SK-N-SH treated with all-trans-retinoic acid at 6 μM for 48 hours (cell line): Measurements from ENCODE around the gene HOPX.

Experiments used
- CREB5 ChIP-seq: fragments of 250-450 bp; sonication (Bioruptor Pico); IDR thresholded peaks from 2 replicates; pipeline ENCODE4 v1.5.1; 2020; ENCODE audit warnings: low read depth, mild to moderate bottlenecking, moderate library complexity
- CSRNP3 ChIP-seq: fragments of 250-450 bp; sonication (Bioruptor Pico); IDR thresholded peaks from 2 replicates; pipeline ENCODE4 v1.5.1; 2021; ENCODE audit warnings: mild to moderate bottlenecking, moderate library complexity
- POU6F1 ChIP-seq: fragments of 250-450 bp; sonication (Bioruptor Pico); IDR thresholded peaks from 2 replicates; pipeline ENCODE4 v1.8.0; 2021; ENCODE audit warnings: low read depth, mild to moderate bottlenecking, moderate library complexity, borderline replicate concordance
- SNAI2 ChIP-seq: fragments of 250-450 bp; sonication (Bioruptor Pico); IDR thresholded peaks from 2 replicates; pipeline ENCODE4 v1.5.0; 2020; ENCODE audit warnings: mild to moderate bottlenecking, moderate library complexity
- TCF4 ChIP-seq: fragments of 250-450 bp; sonication (Bioruptor Pico); IDR thresholded peaks from 2 replicates; pipeline ENCODE4 v1.8.0; 2021; ENCODE audit warnings: mild to moderate bottlenecking, moderate library complexity, borderline replicate concordance
- TOX ChIP-seq: fragments of 250-450 bp; sonication (Bioruptor Pico); IDR thresholded peaks from 2 replicates; pipeline ENCODE4 v1.8.0; 2021; ENCODE audit warnings: mild to moderate bottlenecking, moderate library complexity, borderline replicate concordance
- ZC3H10 ChIP-seq: fragments of 250-450 bp; sonication (Bioruptor Pico); IDR thresholded peaks from 2 replicates; pipeline ENCODE4 v1.5.1; 2021; ENCODE audit warnings: mild to moderate bottlenecking, moderate library complexity
- ZFP3 ChIP-seq: fragments of 250-450 bp; sonication (Bioruptor Pico); IDR thresholded peaks from 2 replicates; pipeline ENCODE4 v1.5.0; 2020; ENCODE audit warnings: mild to moderate bottlenecking, moderate library complexity
- ZNF565 ChIP-seq: fragments of 450-650 bp; formaldehyde crosslinking; conservative IDR thresholded peaks from 2 replicates; pipeline ENCODE4 v1.5.0; 2020; ENCODE audit warnings: low read depth, mild to moderate bottlenecking, moderate library complexity
- ZNF8 ChIP-seq: fragments of 450-650 bp; formaldehyde crosslinking; IDR thresholded peaks from 2 replicates; pipeline ENCODE4 v1.5.0; 2020; ENCODE audit warnings: mild to moderate bottlenecking, moderate library complexity

- TF ChIP-seq TCF4 (CRISPR knock-in tag) (no peak), CREB5 (CRISPR knock-in tag) (no peak), ZNF8 (CRISPR knock-in tag) (no peak), ZFP3 (CRISPR knock-in tag) (no peak), SNAI2 (no peak), POU6F1 (no peak), ZC3H10 (CRISPR knock-in tag) (no peak), TOX (CRISPR knock-in tag) (no peak), CSRNP3 (CRISPR knock-in tag) (no peak), ZNF565 (CRISPR knock-in tag) (no peak)
These were observed 46.1 kb upstream of the HOPX start for GRCh38 chr4:56727150-56727549.
